WTC11 (cell line): Measurements from ENCODE around the gene CUL5. TPM values are rescaled to one million over a fixed set of nuclear protein-coding genes. Genes with fewer than 3 reads are reported as not detected.

Source experiments
- ATAC-seq: fragments of 200-7000 bp; cut with Tn5 transposase; 2 replicates; pipeline ENCODE4 v1.10.0; 2021; ENCODE audit warnings: mild to moderate bottlenecking, moderate library complexity
- CTCF ChIA-PET: fragments of 300-600 bp; sonication (Branson Sonifier 250); formaldehyde crosslinking; loops from one replicate; lab custom pipeline; 2021; ENCODE audit warnings: antibody characterized with exemption; lab: Charles Lee
- POLR2A ChIA-PET: fragments of 350-600 bp; sonication (Branson Sonifier 250); formaldehyde crosslinking; loops from one replicate; lab custom pipeline; 2021; ENCODE audit warnings: antibody characterized with exemption; lab: Charles Lee
- DNase-seq: peaks from one replicate; pipeline ENCODE4 v3.0.0; 2021; ENCODE audit warnings: low spot score
- H3K27ac Mint-ChIP-seq: 2 replicates; pipeline ENCODE4 v1.8.0; 2021; ENCODE audit warnings: mixed read lengths
- H3K27me3 Mint-ChIP-seq: 2 replicates; pipeline ENCODE4 v1.8.0; 2021; ENCODE audit warnings: low read depth, mild to moderate bottlenecking, moderate library complexity, mixed read lengths
- H3K36me3 Mint-ChIP-seq: 2 replicates; pipeline ENCODE4 v1.8.0; 2021; ENCODE audit warnings: mixed read lengths
- H3K4me1 Mint-ChIP-seq: 2 replicates; pipeline ENCODE4 v1.8.0; 2022; ENCODE audit warnings: mixed read lengths
- H3K4me3 Mint-ChIP-seq: 2 replicates; pipeline ENCODE4 v1.8.0; 2021; ENCODE audit warnings: mild to moderate bottlenecking, moderate library complexity, mixed read lengths
- H3K9me3 Mint-ChIP-seq: 2 replicates; pipeline ENCODE4 v1.8.0; 2021; ENCODE audit warnings: mixed read lengths
- ATF1 ChIP-seq: sonication (generic); formaldehyde crosslinking; IDR thresholded peaks from 2 replicates; pipeline ENCODE4 v1.8.1; 2023; ENCODE audit warnings: mild to moderate bottlenecking, moderate library complexity, missing genetic modification reagents
- GABPB1 ChIP-seq: sonication (generic); formaldehyde crosslinking; IDR thresholded peaks from 2 replicates; pipeline ENCODE4 v1.8.1; 2023; ENCODE audit warnings: mild to moderate bottlenecking, missing genetic modification reagents
- GTF2I ChIP-seq: fragments of 250-450 bp; sonication (Bioruptor Pico); conservative IDR thresholded peaks from 2 replicates; pipeline ENCODE4 v1.4.0; 2021; ENCODE audit warnings: mild to moderate bottlenecking
- NFATC4 ChIP-seq: fragments of 250-450 bp; sonication (Bioruptor Pico); IDR thresholded peaks from 2 replicates; pipeline ENCODE4 v1.9.0; 2021; ENCODE audit warnings: mild to moderate bottlenecking
- NFE2L1 ChIP-seq: sonication (generic); formaldehyde crosslinking; IDR thresholded peaks from 2 replicates; pipeline ENCODE4 v1.8.1; 2023; ENCODE audit warnings: missing genetic modification reagents
- NR1H2 ChIP-seq: sonication (generic); formaldehyde crosslinking; IDR thresholded peaks from 2 replicates; pipeline ENCODE4 v1.9.0; 2021; ENCODE audit warnings: mild to moderate bottlenecking, moderate library complexity, missing genetic modification reagents
- NR3C1 ChIP-seq: sonication (generic); formaldehyde crosslinking; conservative IDR thresholded peaks from 2 replicates; pipeline ENCODE4 v1.8.1; 2023; ENCODE audit warnings: low read depth, mild to moderate bottlenecking, missing genetic modification reagents
- PRRX2 ChIP-seq: fragments of 250-450 bp; sonication (Bioruptor Pico); IDR thresholded peaks from 2 replicates; pipeline ENCODE4 v1.8.0; 2021; ENCODE audit warnings: mild to moderate bottlenecking
- ZNF263 ChIP-seq: sonication (generic); formaldehyde crosslinking; IDR thresholded peaks from 2 replicates; pipeline ENCODE4 v1.8.1; 2022; ENCODE audit warnings: low read depth, mild to moderate bottlenecking, moderate library complexity, missing genetic modification reagents
- ZNF317 ChIP-seq: sonication (generic); formaldehyde crosslinking; IDR thresholded peaks from 2 replicates; pipeline ENCODE4 v1.8.1; 2023; ENCODE audit warnings: low read depth, mild to moderate bottlenecking, moderate library complexity, missing genetic modification reagents, borderline replicate concordance
- ZNF423 ChIP-seq: fragments of 250-450 bp; sonication (Bioruptor Pico); IDR thresholded peaks from 2 replicates; pipeline ENCODE4 v2.1.2; 2022; ENCODE audit warnings: mild to moderate bottlenecking, moderate library complexity
- total RNA-seq: library from RNA; stranded (reverse); gene quantifications from 3 replicates; pipeline ENCODE4 v1.2.3, GENCODE V29; 2021
- TF ChIP-seq, protein P1 (sequence below): sonication (generic); formaldehyde crosslinking; IDR thresholded peaks from 2 replicates; pipeline ENCODE4 v1.8.1; 2022; ENCODE audit warnings: low read depth, mild to moderate bottlenecking, moderate library complexity, missing genetic modification reagents, borderline replicate concordance
- TF ChIP-seq, protein P2 (sequence below): fragments of 250-450 bp; sonication (Bioruptor Pico); conservative IDR thresholded peaks from 2 replicates; pipeline ENCODE4 v1.9.0; 2021; ENCODE audit warnings: mild to moderate bottlenecking
- TF ChIP-seq, protein P3 (sequence below): fragments of 250-450 bp; sonication (Bioruptor Pico); IDR thresholded peaks from 2 replicates; pipeline ENCODE4 v1.9.0; 2021; ENCODE audit warnings: mild to moderate bottlenecking
- TF ChIP-seq, protein P4 (sequence below): fragments of 250-450 bp; sonication (Bioruptor Pico); IDR thresholded peaks from 2 replicates; pipeline ENCODE4 v1.8.0; 2021; ENCODE audit warnings: mild to moderate bottlenecking
- TF ChIP-seq, protein P5 (sequence below): sonication (generic); formaldehyde crosslinking; IDR thresholded peaks from 2 replicates; pipeline ENCODE4 v1.8.1; 2023; ENCODE audit warnings: mild to moderate bottlenecking, missing genetic modification reagents
- TF ChIP-seq, protein P6 (sequence below): sonication (generic); formaldehyde crosslinking; IDR thresholded peaks from 2 replicates; pipeline ENCODE4 v1.8.1; 2023; ENCODE audit warnings: mild to moderate bottlenecking, missing genetic modification reagents, moderate library complexity
- TF ChIP-seq, protein P7 (sequence below): fragments of 200-600 bp; IDR thresholded peaks from 2 replicates; pipeline ENCODE4 v1.8.0; 2022; ENCODE audit warnings: antibody characterized with exemption
- TF ChIP-seq, protein P8 (sequence below): sonication (generic); formaldehyde crosslinking; IDR thresholded peaks from 2 replicates; pipeline ENCODE4 v1.8.0; 2023; ENCODE audit warnings: missing genetic modification reagents
- TF ChIP-seq, protein P9 (sequence below): sonication (generic); formaldehyde crosslinking; IDR thresholded peaks from 2 replicates; pipeline ENCODE4 v1.8.1; 2023; ENCODE audit warnings: mild to moderate bottlenecking, missing genetic modification reagents
- TF ChIP-seq, protein P10 (sequence below): sonication (generic); formaldehyde crosslinking; IDR thresholded peaks from 2 replicates; pipeline ENCODE4 v1.8.1; 2023; ENCODE audit warnings: mild to moderate bottlenecking, missing genetic modification reagents, moderate library complexity

Gene CUL5
- total RNA-seq, 1 experiment from 2014 or later = 31.4 TPM

DNA sequence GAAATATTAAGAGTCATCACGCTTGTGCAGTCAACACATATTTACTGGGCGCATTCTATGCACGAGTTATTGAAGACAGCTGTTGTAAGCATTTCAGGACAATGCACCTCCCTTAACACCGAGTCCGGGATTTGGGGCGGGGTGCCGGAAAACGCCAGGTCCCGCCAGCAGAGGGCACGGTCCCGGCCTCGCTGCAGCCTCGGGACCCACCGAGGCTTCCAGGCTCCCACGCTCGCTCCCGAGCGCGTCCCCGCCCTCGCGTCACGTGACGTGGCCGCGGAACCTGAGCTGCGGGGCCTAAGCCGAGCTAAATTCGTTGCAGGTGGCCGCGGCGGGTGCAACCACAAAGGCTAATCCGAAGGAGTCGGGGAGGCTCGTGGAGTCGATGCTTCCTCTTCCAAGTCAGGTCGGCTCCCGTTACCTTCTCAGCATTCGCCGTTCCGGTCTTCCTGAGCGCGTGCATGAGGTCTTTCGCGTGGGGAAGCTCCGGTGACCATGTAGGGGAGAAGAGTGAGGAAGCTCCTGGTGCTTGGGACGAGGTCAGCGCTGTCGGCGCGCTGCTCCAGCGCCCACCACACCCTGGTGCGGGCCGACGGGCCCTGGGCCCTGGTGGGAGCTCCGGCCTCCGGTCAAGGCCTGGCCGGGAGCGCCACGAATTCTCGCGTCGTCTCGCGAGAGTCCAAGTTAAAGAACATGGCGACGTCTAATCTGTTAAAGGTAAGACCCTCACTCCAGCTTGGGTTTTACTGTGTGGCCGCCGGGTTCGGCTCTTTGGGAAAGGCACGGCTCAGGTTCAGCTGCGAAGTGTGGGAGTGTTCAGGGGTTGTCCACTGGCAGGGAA is at the start of gene CUL5 (continued):
- TF ChIP-seq, protein P1, sequence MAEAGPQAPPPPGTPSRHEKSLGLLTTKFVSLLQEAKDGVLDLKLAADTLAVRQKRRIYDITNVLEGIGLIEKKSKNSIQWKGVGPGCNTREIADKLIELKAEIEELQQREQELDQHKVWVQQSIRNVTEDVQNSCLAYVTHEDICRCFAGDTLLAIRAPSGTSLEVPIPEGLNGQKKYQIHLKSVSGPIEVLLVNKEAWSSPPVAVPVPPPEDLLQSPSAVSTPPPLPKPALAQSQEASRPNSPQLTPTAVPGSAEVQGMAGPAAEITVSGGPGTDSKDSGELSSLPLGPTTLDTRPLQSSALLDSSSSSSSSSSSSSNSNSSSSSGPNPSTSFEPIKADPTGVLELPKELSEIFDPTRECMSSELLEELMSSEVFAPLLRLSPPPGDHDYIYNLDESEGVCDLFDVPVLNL = peak; percentile 65
- TF ChIP-seq, protein P2, sequence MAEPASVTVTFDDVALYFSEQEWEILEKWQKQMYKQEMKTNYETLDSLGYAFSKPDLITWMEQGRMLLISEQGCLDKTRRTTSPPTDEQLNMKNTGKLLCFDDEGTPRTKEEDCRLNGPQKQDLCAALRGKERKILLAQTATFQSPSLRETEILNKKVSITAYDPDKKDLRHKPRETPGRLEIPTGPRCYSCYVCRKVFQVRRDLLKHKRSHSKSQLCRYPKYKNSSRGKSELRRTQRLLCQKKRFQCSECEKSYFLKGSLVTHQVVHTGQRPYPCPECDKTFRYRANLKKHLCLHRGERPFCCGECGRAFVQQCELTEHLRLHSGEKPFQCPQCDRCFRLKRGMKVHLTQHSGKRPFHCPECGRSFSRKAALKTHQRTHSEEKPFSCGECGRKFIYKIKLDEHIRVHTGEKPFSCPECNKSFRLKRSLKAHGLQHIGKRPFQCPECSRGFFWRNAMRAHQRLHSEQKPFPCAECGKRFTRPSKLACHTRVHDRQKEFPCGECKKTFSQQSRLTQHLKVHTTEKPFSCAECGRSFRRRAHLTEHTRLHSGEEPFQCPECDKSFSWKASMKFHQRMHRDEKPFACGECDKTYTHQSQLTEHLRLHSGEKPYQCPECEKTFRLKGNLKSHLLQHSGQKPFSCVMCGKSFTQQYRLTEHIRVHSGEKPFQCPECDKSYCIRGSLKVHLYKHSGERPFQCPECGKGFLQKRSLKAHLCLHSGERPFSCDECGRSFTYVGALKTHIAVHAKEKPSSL (CRISPR knock-in tag) = no peak
- TF ChIP-seq ZNF317 (CRISPR knock-in tag) (no peak), GABPB1 (CRISPR knock-in tag) (peak; percentile 33; the same call in 1 of the 2 replicates), ZNF263 (CRISPR knock-in tag) (0 out of 2 replicates have a peak, but pooled peaks have one; percentile 17), ZNF423 (CRISPR knock-in tag) (no peak), NFATC4 (CRISPR knock-in tag) (no peak), NFE2L1 (CRISPR knock-in tag) (0 out of 2 replicates have a peak, but pooled peaks have one; percentile 3)
- TF ChIP-seq, protein P3, sequence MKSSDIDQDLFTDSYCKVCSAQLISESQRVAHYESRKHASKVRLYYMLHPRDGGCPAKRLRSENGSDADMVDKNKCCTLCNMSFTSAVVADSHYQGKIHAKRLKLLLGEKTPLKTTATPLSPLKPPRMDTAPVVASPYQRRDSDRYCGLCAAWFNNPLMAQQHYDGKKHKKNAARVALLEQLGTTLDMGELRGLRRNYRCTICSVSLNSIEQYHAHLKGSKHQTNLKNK (CRISPR knock-in tag) = no peak
- TF ChIP-seq, protein P4, sequence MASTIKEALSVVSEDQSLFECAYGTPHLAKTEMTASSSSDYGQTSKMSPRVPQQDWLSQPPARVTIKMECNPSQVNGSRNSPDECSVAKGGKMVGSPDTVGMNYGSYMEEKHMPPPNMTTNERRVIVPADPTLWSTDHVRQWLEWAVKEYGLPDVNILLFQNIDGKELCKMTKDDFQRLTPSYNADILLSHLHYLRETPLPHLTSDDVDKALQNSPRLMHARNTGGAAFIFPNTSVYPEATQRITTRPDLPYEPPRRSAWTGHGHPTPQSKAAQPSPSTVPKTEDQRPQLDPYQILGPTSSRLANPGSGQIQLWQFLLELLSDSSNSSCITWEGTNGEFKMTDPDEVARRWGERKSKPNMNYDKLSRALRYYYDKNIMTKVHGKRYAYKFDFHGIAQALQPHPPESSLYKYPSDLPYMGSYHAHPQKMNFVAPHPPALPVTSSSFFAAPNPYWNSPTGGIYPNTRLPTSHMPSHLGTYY (CRISPR knock-in tag) = no peak
- TF ChIP-seq, protein P5, sequence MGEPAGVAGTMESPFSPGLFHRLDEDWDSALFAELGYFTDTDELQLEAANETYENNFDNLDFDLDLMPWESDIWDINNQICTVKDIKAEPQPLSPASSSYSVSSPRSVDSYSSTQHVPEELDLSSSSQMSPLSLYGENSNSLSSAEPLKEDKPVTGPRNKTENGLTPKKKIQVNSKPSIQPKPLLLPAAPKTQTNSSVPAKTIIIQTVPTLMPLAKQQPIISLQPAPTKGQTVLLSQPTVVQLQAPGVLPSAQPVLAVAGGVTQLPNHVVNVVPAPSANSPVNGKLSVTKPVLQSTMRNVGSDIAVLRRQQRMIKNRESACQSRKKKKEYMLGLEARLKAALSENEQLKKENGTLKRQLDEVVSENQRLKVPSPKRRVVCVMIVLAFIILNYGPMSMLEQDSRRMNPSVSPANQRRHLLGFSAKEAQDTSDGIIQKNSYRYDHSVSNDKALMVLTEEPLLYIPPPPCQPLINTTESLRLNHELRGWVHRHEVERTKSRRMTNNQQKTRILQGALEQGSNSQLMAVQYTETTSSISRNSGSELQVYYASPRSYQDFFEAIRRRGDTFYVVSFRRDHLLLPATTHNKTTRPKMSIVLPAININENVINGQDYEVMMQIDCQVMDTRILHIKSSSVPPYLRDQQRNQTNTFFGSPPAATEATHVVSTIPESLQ (CRISPR knock-in tag) = no peak
- TF ChIP-seq, protein P6, sequence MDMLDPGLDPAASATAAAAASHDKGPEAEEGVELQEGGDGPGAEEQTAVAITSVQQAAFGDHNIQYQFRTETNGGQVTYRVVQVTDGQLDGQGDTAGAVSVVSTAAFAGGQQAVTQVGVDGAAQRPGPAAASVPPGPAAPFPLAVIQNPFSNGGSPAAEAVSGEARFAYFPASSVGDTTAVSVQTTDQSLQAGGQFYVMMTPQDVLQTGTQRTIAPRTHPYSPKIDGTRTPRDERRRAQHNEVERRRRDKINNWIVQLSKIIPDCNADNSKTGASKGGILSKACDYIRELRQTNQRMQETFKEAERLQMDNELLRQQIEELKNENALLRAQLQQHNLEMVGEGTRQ (CRISPR knock-in tag) = peak; percentile 99

DNA sequence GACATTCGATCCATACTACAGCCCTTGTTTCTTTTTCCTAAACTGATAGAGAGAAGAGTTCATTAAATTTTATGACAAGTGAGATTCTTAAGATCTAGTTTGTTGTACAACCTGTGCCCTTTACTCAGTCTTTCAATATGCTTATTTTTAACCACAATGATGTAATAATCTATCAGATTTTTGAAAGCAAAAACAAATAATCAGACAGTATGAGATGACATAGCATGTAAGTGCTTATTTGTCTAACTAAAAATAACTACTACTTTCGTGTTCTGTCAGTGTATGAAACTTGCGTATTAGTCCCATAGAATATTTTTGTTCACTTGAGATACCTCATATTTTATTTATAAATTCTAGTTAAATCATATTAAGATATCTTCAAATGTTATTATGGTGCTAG is 47.2 kb upstream of the CUL5 start:
- CTCF ChIA-PET = no interaction called here
- no peak overlapping the region for H3K27ac Mint-ChIP-seq
- TF ChIP-seq, protein P7, sequence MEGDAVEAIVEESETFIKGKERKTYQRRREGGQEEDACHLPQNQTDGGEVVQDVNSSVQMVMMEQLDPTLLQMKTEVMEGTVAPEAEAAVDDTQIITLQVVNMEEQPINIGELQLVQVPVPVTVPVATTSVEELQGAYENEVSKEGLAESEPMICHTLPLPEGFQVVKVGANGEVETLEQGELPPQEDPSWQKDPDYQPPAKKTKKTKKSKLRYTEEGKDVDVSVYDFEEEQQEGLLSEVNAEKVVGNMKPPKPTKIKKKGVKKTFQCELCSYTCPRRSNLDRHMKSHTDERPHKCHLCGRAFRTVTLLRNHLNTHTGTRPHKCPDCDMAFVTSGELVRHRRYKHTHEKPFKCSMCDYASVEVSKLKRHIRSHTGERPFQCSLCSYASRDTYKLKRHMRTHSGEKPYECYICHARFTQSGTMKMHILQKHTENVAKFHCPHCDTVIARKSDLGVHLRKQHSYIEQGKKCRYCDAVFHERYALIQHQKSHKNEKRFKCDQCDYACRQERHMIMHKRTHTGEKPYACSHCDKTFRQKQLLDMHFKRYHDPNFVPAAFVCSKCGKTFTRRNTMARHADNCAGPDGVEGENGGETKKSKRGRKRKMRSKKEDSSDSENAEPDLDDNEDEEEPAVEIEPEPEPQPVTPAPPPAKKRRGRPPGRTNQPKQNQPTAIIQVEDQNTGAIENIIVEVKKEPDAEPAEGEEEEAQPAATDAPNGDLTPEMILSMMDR = no peak
- TF ChIP-seq GTF2I (no peak), ATF1 (CRISPR knock-in tag) (no peak), NR1H2 (no peak), NR3C1 (CRISPR knock-in tag) (no peak), PRRX2 (no peak), ZNF317 (CRISPR knock-in tag) (no peak), NFE2L1 (CRISPR knock-in tag) (no peak)
- TF ChIP-seq, protein P8, sequence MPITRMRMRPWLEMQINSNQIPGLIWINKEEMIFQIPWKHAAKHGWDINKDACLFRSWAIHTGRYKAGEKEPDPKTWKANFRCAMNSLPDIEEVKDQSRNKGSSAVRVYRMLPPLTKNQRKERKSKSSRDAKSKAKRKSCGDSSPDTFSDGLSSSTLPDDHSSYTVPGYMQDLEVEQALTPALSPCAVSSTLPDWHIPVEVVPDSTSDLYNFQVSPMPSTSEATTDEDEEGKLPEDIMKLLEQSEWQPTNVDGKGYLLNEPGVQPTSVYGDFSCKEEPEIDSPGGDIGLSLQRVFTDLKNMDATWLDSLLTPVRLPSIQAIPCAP (CRISPR knock-in tag) = no peak
- TF ChIP-seq, protein P9, sequence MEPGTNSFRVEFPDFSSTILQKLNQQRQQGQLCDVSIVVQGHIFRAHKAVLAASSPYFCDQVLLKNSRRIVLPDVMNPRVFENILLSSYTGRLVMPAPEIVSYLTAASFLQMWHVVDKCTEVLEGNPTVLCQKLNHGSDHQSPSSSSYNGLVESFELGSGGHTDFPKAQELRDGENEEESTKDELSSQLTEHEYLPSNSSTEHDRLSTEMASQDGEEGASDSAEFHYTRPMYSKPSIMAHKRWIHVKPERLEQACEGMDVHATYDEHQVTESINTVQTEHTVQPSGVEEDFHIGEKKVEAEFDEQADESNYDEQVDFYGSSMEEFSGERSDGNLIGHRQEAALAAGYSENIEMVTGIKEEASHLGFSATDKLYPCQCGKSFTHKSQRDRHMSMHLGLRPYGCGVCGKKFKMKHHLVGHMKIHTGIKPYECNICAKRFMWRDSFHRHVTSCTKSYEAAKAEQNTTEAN (CRISPR knock-in tag) = no peak
- TF ChIP-seq, protein P10, sequence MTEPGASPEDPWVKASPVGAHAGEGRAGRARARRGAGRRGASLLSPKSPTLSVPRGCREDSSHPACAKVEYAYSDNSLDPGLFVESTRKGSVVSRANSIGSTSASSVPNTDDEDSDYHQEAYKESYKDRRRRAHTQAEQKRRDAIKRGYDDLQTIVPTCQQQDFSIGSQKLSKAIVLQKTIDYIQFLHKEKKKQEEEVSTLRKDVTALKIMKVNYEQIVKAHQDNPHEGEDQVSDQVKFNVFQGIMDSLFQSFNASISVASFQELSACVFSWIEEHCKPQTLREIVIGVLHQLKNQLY (CRISPR knock-in tag) = no peak

More for the DNA sequence above, 47.2 kb upstream of the CUL5 start:
- DNase-seq = no peak
- Mint-ChIP-seq H3K9me3 (no peaks in the 10 kb centered on the region), H3K36me3 (peaks cover 15% of the 10 kb centered on the region), H3K27me3 (no peaks in the 10 kb centered on the region), H3K4me1 (peaks cover 6% of the 10 kb centered on the region), H3K4me3 (no peak overlapping the region)
- POLR2A ChIA-PET = no interaction called here
- no peak for ATAC-seq
